ENCODE measurements around the gene OR51V1. TPM values are rescaled to one million over a fixed set of nuclear protein-coding genes. Genes with fewer than 3 reads are reported as not detected.
"Not testable (repeated sequence)": the region's sequence is repeated elsewhere in the genome, so short reads cannot be mapped to it uniquely, and the experiment has no call there.

OR51V1 gene, protein sequence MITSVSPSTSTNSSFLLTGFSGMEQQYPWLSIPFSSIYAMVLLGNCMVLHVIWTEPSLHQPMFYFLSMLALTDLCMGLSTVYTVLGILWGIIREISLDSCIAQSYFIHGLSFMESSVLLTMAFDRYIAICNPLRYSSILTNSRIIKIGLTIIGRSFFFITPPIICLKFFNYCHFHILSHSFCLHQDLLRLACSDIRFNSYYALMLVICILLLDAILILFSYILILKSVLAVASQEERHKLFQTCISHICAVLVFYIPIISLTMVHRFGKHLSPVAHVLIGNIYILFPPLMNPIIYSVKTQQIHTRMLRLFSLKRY
- total RNA-seq (not detected), polyA plus RNA-seq (not detected)
- long read RNA-seq, donor 1 = 0 reads
- long read RNA-seq, donor 2 = 0 reads
- long read RNA-seq, donor 3 = 0 reads
- long read RNA-seq, donor 4 = 0 reads
- long read RNA-seq, donor 5 = 0 reads
- long read RNA-seq, donor 6 = 0 reads
- long read RNA-seq, donor 7 = 0 reads
- long read RNA-seq, donor 8 = 0 reads
- long read RNA-seq, donor 9 = 0 reads
- long read RNA-seq, donor 10 = 0 reads

DNA sequence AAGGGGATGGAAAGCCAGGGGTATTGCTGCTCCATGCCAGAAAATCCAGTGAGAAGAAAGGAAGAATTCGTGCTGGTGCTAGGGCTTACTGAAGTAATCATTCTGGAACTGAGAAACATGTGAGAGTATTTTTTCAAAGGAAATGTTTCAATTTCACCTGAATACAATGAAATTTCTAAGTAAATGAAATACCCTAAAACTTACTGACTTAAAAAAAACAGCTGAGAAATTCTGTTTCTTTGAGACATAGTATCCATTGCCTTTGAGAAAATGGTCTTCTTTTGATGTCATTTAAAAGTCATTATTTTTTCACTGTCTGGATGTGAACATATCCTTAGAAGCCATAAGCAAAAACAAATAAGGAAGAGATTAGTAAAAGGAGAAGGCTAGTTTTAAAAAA is at the start of gene OR51V1:
Gene OR51V1 (minus strand): TSS at position 101 of the 400 bp plus-strand sequence. CDS start 0 bp downstream, at position 101.
- TF ChIP-seq, protein P1, sequence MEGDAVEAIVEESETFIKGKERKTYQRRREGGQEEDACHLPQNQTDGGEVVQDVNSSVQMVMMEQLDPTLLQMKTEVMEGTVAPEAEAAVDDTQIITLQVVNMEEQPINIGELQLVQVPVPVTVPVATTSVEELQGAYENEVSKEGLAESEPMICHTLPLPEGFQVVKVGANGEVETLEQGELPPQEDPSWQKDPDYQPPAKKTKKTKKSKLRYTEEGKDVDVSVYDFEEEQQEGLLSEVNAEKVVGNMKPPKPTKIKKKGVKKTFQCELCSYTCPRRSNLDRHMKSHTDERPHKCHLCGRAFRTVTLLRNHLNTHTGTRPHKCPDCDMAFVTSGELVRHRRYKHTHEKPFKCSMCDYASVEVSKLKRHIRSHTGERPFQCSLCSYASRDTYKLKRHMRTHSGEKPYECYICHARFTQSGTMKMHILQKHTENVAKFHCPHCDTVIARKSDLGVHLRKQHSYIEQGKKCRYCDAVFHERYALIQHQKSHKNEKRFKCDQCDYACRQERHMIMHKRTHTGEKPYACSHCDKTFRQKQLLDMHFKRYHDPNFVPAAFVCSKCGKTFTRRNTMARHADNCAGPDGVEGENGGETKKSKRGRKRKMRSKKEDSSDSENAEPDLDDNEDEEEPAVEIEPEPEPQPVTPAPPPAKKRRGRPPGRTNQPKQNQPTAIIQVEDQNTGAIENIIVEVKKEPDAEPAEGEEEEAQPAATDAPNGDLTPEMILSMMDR (IDR thresholded peaks at IDR 0.05) = no peak
- TF ChIP-seq POLR2A (IDR thresholded peaks at IDR 0.05) = no peak
- no peaks in the 10 kb centered on the region for H3K27me3 ChIP-seq
- DNase-seq = no peak
- no peaks in the 10 kb centered on the region for H3K9me3 ChIP-seq (replicated peaks in 1 of 3)
- intact Hi-C loops (cut with DNase I) = loop anchor here in 1 of 2 donors (5.0 kb wide), 1 partner anchor 182 kb away; the partner anchor contains the start of gene OR51M1
- no peaks in the 10 kb centered on the region for H3K4me1 ChIP-seq (replicated peaks in 1 of 2)
- no peak within 1 kb of the TSS for H3K4me3 ChIP-seq
- WGBS, 4 donors = 57 to 64% (median 61%) methylated on average over 1 of the region's 1 CpG
- no peak within 1 kb of the TSS for H3K27ac ChIP-seq
- H3K36me3 ChIP-seq (replicated peaks in 1 of 2) = no peaks in the 10 kb centered on the region

DNA sequence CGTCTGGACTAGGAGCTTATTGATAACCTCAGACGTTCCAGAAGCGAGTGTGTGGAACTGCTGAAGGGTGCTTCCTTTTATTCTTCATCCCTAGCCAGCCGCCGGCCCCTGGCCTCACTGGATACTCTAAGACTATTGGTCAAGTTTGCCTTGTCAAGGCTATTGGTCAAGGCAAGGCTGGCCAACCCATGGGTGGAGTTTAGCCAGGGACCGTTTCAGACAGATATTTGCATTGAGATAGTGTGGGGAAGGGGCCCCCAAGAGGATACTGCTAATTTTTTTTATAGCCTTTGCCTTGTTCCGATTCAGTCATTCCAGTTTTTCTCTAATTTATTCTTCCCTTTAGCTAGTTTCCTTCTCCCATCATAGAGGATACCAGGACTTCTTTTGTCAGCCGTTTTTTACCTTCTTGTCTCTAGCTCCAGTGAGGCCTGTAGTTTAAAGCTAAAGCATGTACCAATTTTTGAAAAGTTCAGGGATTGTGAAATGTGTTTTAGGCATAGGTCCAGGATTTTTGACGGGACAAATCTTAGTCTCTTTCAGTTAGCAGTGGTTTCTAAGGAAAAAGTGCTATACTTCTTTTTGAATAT is 49.4 kb upstream of the OR51V1 start, which contains the start of gene HBG1:
Gene HBG1 (minus strand): TSS at position 51 of the 590 bp plus-strand sequence. CDS start 53 bp downstream, outside the sequence.
- H3K4me1 ChIP-seq (replicated peaks in 1 of 2); intact Hi-C loops (cut with DNase I); DNase-seq; H3K27ac ChIP-seq; H3K9me3 ChIP-seq (replicated peaks in 1 of 3); H3K4me3 ChIP-seq; H3K27me3 ChIP-seq; H3K36me3 ChIP-seq (replicated peaks in 1 of 2): not testable (repeated sequence)
- WGBS, 4 donors = 48 to 65% (median 56%) methylated on average over 3 of the region's 9 CpGs

DNA sequence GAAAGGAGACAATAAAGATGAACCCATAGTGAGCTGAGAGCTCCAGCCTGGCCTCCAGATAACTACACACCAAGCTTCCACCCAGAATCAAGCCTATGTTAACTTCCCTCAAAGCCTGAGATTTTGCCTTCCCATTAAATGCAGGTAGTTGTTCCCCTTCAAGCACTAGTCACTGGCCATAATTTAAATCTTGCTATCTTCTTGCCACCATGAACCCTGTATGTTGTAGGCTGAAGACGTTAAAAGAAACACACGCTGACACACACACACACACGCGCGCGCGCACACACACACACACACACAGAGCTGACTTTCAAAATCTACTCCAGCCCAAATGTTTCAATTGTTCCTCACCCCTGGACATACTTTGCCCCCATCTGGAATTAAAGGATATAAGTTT is 48.0 kb upstream of the OR51V1 start:
- H3K27me3 ChIP-seq; H3K4me1 ChIP-seq (replicated peaks in 1 of 2); intact Hi-C loops (cut with DNase I); H3K9me3 ChIP-seq (replicated peaks in 1 of 3); DNase-seq; H3K4me3 ChIP-seq; H3K36me3 ChIP-seq (replicated peaks in 1 of 2); H3K27ac ChIP-seq: not testable (repeated sequence)
- 21 to 78% (median 62%) methylated on average over 7 of the region's 7 CpGs for WGBS, 4 donors

DNA sequence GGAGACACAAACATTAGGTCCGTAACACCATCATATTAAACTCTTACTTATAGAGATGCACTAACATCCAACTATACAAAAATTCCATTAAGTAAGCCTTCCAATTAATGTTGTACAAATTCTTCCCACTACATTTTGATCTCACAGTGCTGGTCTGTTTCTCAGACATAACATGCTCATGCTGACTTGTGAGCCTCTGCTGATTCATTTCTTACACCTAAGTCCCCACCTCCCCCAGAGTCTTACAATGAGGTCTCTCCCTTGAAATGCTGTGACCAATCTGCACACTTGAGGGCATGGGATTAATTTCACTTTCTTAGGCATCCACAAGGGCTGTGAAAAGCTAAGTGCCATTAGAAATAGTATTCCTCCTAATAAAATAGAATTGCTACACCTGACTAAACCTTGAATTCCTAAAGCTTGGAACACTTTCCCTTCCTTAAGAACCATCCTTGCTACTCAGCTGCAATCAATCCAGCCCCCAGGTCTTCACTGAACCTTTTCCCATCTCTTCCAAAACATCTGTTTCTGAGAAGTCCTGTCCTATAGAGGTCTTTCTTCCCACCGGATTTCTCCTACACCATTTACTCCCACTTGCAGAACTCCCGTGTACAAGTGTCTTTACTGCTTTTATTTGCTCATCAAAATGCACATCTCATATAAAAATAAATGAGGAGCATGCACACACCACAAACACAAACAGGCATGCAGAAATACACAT is 47.1 kb upstream of the OR51V1 start:
- no peaks in the 10 kb centered on the region for H3K27me3 ChIP-seq
- 68 to 75% (median 73%) methylated on average over 3 of the region's 3 CpGs for WGBS, 4 donors
- TF ChIP-seq, protein P1 (IDR thresholded peaks at IDR 0.05) = no peak
- no peak for TF ChIP-seq POLR2A (IDR thresholded peaks at IDR 0.05)
- no peaks in the 10 kb centered on the region for H3K4me1 ChIP-seq (replicated peaks in 1 of 2)
- H3K4me3 ChIP-seq = no peak overlapping the region
- H3K27ac ChIP-seq = no peak overlapping the region
- no peaks in the 10 kb centered on the region for H3K9me3 ChIP-seq (replicated peaks in 1 of 3)
- intact Hi-C loops (cut with DNase I) = no loop called here
- no peaks in the 10 kb centered on the region for H3K36me3 ChIP-seq (replicated peaks in 1 of 2)
- DNase-seq = no peak
